NCI-H69 (cell line): Measurements from ENCODE around the gene IER3.
"Not testable (repeated sequence)": the region's sequence is repeated elsewhere in the genome, so short reads cannot be mapped to it uniquely, and the experiment has no call there.

ENCODE experiments used
- DNase-seq: peaks from one replicate; lab custom pipeline; 2025; lab: John Stamatoyannopoulos, UW

IER3 gene

DNA sequence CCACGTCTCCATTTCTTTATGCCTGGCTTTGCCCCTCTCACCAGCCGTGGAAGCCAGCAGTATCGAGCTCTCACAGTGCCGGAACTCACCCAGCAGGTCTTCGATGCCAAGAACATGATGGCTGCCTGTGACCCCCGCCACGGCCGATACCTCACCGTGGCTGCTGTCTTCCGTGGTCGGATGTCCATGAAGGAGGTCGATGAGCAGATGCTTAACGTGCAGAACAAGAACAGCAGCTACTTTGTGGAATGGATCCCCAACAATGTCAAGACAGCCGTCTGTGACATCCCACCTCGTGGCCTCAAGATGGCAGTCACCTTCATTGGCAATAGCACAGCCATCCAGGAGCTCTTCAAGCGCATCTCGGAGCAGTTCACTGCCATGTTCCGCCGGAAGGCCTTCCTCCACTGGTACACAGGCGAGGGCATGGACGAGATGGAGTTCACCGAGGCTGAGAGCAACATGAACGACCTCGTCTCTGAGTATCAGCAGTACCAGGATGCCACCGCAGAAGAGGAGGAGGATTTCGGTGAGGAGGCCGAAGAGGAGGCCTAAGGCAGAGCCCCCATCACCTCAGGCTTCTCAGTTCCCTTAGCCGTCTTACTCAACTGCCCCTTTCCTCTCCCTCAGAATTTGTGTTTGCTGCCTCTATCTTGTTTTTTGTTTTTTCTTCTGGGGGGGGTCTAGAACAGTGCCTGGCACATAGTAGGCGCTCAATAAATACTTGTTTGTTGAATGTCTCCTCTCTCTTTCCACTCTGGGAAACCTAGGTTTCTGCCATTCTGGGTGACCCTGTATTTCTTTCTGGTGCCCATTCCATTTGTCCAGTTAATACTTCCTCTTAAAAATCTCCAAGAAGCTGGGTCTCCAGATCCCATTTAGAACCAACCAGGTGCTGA is 20.3 kb downstream of the IER3 start:
- DNase-seq: peak; percentile 30

DNA sequence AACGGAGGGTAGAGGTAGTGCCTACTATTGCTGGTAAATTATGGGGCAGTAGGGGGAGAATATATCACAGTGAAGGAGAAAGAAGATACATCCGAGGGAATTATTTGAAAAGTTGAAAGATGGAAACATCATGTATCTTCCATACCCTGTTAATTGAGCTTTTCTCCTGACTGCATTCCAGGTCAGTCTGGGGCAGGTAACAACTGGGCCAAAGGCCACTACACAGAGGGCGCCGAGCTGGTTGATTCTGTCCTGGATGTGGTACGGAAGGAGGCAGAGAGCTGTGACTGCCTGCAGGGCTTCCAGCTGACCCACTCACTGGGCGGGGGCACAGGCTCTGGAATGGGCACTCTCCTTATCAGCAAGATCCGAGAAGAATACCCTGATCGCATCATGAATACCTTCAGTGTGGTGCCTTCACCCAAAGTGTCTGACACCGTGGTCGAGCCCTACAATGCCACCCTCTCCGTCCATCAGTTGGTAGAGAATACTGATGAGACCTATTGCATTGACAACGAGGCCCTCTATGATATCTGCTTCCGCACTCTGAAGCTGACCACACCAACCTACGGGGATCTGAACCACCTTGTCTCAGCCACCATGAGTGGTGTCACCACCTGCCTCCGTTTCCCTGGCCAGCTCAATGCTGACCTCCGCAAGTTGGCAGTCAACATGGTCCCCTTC is 21.0 kb downstream of the IER3 start:
- not testable (repeated sequence) for DNase-seq

DNA sequence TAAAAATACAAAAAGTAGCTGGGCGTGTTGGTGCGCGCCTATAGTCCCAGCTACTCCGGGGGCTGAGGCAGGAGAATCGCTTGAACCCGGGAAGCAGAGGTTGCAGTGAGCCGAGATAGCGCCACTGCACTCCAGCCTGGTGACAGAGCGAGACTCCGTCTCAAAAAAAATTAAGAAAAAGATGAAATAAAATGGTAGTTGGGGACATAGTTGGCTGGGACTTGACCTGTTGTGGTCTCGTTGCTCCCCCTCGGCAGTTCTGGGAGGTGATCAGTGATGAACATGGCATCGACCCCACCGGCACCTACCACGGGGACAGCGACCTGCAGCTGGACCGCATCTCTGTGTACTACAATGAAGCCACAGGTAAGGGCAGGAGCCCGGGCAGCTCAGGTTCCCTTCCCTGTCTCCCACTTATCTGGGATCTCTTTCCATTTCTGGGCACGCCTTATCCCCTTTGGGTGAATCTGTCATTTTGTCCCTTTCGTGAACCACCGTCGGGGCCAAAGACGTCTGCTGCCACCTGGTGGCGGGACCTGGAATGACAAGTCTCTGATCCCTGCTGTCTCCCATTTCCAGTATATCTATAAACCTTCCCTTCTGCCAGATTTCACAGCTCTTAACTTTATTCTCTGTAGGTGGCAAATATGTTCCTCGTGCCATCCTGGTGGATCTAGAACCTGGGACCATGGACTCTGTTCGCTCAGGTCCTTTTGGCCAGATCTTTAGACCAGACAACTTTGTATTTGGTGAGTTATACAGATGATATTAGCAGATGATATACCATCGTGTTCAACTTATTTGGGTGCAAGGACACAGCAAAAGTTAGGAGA is 21.9 kb downstream of the IER3 start:
- peak; percentile 80 for DNase-seq

DNA sequence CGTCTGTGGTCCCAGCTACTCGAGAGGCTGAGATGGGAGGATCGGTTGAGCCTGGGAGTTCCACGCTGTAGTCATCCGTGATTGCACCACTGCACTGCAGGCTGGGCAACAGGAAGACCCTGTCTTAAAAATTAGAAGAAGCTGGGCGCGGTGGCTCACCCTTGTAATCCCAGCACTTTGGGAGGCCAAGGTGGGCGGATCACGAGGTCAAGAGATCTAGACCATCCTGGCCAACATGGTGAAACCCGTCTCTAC is 22.4 kb downstream of the IER3 start:
- DNase-seq: peak; percentile 41

DNA sequence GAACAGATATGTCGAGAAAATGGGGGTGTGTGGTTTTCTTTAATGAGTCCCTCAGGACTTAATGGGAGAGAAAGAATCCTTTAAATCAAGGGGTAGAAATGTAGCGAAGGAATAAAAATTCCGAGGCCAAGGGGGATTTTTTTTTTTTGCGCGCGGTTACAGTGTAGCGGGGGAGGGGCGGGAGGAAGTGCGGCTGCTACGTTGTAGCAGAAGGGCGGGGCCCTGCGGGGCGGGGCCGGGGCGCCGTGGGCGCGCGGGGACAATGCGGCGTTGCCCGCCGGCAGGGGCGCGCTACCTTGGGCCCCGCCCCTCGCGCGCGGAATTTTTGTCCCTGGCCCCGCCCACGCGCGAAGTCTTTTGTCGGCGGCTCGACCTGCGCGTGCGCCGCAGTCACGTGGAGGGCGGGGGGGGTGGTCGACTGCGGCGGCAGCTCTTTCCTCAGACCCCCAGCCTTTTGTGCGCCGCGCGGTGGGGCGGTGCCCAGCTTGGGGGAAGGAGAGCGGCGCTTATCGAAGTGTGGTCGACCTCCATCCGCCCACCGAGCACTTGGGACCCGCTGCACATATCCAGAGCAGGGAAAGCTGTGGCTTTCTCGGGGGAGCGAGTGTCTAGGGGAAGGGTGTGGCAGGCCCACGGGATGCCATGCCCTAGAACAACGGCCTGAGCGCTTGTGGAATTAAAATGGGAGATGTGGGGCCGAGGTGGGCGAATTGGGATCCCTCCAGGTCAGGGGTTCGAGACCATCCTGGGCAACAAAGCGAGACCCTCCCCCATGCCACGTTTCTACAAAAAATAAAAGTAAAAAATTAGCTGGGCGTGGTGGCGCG is 22.9 kb downstream of the IER3 start:
- peak; percentile 97 for DNase-seq

DNA sequence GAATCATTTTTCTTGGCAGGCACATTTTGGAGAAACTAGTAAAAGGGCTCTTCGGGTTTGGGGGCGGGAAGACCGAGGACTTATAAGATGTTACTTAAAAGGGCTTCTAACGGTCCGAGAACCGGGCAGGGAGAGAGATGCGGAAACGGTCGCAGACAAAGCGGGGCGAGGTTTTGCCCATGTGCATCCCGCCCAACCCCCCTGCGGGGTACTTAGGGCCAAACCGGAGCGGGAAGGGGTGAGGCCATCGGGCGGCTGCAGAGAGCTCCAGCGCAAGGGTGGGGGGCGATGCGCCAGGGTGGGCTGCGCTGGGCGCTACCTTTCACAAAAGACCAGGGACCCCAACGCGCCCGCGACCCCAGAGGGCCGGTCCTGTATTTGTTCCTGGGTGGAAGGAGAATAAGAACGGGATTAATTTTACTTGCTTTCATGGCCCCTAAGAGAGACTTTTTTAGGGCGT is 23.6 kb downstream of the IER3 start:
- DNase-seq: peak; percentile 94

DNA sequence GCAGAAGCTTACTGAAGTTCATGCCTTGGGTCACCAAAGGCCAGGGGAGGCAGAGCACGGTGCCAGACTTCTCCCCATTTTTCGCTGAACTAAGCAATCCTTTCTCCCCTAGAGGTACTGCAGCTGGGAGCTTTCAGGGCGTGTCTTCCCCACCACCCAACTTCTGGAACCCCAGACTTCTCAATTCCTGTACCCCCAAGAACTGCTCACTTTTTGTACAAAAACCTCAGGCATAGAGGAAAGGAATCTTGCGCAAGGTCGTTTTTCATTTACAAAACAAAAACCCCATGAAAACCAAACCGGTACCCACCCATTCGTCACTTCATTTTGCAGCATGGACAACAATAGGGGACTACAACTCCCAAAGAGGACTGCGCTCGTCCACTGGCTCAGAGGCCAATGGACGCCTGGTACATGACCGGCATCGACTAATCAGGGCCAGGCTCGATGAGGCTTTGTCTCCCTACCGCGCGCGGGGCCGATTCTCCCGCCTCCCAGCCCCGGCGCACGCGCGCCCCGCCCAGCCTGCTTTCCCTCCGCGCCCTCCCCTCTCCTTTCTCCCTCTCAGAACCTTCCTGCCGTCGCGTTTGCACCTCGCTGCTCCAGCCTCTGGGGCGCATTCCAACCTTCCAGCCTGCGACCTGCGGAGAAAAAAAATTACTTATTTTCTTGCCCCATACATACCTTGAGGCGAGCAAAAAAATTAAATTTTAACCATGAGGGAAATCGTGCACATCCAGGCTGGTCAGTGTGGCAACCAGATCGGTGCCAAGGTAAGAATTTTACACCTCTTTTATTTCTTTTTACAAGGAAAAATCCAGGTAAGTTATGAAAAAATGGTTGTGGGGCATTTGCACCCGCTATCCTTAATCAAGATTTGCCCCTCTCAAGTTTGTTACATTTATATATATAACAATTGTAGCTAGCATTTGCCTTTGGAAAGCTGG is 24.3 kb downstream of the IER3 start, which contains the start of gene TUBB:
Gene TUBB, plus strand, starts transcription at position 562 of the 947 bp plus-strand sequence. Its CDS starts 155 bp downstream, at position 717.
- DNase-seq: peak; percentile 99

DNA sequence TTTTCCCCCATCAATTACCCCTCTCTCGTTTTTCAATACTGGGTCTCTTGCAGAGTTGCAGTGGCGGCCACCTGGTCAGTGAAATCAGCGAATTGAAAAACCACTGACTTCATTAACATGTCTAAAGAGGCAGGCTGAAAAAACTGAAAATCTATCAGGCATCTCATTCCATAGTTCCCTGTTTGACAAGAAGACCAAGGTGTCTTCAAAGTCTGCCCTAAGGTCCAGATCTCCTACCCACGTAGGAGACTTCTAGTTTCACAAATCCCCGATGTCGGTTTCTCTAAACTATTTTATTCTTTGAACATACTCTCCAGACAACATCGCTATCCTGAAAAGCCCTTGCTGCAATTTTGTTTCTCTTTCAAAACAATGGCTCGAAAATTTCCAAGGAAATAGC is 25.0 kb downstream of the IER3 start:
- DNase-seq: peak; percentile 63

DNA sequence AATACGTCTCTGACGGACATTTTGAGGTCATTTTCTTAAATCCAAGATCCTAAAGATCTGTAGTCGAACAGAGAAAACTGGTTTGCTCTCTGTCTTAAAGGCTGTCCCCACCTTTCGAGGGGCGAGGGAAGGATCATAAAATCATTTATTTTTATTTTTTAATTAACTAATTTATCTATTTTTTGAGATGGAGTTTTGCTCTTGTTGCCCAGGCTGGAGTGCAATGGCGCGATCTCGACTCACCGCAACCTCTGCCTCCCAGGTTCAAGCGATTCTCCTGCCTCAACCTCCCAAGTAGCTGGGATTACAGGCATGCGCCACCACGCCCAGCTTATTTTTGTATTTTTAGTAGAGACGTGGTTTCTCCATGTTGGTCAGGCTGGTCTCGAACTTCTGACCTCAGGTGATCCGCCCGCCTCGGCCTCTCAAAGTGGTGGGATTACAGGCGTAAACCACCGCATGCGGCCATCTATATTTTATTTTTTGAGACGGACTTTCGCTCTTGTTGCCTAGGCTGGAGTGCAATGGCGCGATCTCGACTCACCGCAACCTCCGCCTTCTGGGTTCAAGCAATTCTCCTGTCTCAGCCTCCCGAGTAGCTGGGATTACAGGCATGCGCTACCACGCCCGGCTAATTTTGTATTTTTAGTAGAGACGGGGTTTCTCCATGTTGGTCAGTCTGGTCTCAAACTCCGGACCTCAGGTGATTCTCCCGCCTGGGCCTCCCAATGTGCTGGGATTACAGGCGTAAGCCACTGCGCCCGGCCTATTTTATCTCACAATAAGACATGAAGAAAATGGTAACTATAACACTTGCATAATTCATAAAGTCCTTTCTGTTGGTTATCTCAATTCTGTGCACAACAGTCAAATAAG is 26.3 kb downstream of the IER3 start:
- DNase-seq: not testable (repeated sequence)

DNA sequence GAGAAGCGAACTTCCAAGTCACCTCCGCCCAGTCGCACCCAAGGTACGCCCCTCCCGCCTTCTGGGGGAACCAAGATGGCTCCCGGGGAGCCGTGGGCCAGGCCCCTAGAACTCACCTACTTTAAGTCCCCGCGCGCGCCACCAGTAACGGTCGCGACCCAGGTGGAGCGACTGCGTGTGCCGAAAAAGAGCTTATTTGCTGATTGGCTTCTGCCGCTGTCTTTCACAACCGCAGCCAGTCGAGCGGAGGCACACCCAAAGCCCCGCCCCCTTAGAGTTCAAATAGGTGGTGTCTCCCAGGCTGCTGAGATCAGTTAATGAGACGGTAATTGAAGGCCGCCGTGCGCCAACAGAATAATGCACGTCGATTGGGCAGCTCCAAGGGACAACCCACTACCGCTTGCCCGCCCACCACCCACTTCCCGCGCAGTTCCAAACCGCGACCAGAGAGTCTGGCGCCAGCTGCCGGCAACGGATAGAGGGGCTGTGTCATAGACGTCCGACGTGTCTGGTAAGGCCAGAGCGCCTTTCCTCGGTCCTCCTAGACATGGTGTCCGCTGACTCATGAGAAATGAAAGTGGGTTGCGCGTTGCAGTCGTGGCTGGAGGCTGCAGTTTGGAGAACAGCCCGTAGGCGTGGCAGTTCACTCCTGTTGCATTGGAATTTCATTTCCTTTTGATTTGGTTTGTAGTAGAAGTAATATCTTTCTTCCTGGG is 27.1 kb downstream of the IER3 start, which contains the start of gene MDC1:
Gene MDC1, minus strand, starts transcription at position 153 of the 716 bp plus-strand sequence. CDS start 2,106 bp downstream, outside the sequence.
- DNase-seq: peak; percentile 100

DNA sequence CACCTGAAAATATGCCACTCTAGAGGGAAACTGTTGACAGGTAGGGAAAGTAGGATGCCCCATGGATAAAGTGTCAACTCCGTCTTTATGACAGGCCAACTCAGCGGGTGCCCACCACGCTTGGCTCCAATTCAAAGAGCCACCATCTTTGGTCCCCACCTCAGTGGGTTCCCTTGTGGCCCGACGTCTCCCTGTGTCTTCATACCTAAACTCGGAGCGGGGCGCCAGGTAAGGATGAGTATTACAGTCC is 27.5 kb downstream of the IER3 start:
- no peak for DNase-seq

DNA sequence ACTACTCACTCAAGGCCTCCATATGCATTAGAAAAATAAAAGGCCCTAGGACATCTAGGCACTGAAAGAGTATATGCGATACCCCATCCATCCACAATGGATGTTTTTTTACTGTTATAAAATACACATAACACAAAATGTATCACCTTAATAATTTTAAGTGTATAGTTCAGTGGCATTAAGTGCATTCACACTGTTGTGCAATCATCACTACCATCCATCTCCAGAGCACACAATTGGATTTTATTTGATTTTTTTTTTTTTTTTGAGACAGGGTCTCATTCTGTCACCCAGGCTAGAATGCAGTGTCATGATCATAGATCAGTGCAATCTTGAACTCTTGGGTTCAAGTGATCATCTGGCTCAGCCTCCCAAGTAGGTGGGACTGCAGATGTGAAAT is 30.1 kb downstream of the IER3 start:
- DNase-seq: no peak

DNA sequence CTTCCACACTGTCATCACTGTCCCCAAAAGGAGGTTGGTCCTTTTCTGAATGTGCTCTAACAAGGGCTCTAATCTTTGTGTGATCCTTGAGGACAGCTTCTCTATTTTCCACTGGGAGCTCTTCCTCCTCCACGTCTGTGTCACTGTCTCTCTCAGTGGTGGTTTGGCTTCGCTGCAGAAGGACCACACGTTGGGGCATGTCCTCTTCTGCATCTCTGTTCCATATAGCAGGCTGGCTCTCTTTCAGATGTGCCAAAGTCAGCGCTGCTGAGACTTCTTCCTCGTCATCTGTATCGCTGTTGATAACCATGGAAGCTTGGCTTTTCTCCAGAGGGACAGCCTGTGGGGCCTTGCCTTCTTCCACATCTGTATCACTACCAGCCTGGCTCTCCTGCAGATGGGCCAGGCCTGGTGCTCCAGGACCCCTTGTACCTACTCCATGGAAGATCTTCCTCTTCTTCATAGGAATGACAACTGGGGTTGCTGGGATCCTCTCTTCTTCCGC is 31.9 kb downstream of the IER3 start:
- DNase-seq: no peak

DNA sequence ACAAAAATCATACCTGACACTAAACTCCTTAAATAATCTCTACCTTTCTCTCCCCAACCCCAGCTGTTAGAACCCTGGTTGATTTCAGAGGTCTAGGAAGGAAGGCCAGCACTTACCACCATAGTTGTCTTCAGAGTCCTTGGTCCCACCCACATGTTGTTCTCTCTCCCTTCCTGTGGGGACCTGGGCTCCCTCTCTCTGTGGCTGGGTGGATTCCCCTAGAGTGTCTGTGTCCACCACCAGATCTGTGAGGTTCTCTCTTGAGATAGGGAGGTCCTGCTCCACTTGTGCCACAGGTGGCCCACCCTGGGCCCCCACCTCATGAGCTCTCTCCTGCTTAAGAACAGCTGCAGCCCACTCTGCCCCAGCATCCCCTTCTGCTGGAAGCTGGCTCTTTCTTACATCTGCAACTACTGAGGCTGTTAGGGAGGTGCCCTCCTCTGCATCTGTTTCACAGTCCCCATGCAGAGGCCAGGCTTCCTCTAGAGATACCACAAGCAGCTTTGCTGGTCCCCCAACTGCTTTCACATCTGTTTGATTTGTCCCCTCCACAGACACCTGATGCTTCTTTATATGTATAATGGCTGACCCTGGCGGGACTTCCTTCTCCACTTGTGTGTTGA is 32.5 kb downstream of the IER3 start:
- no peak for DNase-seq

DNA sequence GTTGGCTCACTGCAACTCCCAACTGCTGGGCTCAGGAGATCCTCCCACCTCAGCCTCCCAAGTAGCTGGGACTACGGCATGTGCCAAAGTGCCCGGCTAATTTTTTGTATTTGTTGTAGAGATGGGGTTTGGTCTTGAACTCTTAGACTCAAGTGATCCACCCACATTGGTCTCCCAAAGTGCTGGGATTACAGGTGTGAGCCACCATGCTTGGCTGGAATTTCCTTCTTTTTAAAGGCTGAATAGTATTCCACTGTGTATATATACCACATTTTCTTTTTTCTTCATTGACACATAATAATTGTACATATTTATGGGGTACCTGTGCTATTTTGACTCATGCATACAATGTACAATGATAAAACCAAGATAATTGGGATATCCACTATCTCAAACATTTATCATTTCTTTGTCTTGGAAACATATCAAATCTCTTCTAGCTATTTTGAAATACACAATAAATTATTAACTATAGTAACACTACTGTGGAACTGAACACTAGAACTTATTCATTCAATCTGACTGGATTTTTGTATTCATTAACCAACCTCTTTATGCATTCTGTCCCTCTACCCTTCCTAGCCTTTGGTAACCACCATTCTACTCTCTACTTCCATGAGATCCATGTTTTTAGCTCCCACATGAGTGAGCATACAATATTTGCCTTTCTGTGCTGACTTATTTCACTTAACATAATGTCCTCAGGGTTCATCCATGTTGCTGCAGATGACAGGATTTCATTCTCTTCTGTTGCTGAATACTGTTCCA is 35.1 kb downstream of the IER3 start:
- DNase-seq: no peak

DNA sequence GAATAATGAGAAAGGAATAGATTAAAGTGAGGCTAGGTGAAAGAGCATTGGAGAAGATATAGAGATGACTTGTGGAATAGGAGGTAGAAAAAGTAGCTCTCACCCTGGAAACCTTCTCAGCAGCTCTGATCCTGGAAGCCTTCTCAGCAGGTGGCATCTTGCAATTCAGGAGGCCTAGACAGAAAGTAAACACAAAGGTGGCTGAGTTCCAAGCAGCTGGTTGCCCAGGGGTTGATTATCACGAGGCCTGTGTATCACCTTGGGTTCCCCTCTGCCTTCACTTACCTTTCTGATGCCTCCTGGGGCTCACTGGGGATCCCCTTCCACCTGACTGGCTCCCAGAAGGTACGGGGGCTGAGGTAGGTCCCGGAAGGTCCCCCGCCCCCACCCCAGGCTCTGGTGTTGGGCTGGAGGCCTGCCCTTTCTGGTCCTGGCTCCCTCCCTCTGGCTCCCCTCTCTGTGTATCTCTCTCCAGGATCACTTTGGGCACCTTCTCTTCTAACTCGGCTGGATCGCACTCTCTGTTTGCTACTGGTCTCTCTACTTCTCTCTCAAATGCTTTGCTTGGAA is 37.0 kb downstream of the IER3 start:
- DNase-seq: peak; percentile 94

DNA sequence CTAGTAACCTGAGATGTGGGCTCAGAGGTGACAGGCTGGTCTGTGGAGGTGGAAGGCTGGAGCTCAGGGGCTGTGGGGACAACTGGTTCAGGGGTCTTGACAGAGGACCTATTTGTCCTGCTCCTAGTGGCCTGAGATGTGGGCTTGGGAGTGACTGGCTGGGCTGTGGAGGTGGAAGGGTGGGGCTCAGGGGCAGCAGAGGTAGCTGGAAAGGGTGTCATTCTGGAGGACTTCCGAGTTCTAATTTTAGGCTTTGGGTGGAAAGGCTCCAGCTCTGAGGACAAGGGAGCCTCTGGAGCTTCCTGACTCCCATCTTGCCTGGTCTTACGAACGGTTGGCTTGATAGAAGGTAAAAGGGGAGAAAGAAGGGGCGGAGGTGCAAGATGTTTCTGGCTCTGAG is 38.7 kb downstream of the IER3 start:
- no peak for DNase-seq
